HepG2 (cell line): ENCODE measurements around the gene INF2. TPM values are rescaled to one million over a fixed set of nuclear protein-coding genes. Genes with fewer than 3 reads are reported as not detected.
A peak's percentile ranks its signal among the peaks of the same experiment; 100 is the strongest.

Experiments used
- ATRX ChIP-seq: sonication (generic); formaldehyde crosslinking; IDR thresholded peaks from 2 replicates; pipeline ENCODE4 v1.4.0; 2020; ENCODE audit warnings: missing genetic modification reagents, borderline replicate concordance
- ETV5 ChIP-seq: IDR thresholded peaks from 2 replicates; pipeline ENCODE4 v1.6.1; 2018; ENCODE audit warnings: missing biosample characterization, missing genetic modification reagents, inconsistent platforms, borderline replicate concordance
- IRF2 ChIP-seq: IDR thresholded peaks from 2 replicates; pipeline ENCODE4 v1.6.1; 2018; ENCODE audit warnings: missing genetic modification reagents, missing compliant biosample characterization
- KAT7 ChIP-seq: IDR thresholded peaks from 2 replicates; pipeline ENCODE4 v1.6.1; 2018; ENCODE audit warnings: borderline replicate concordance, missing compliant biosample characterization
- KDM1A ChIP-seq: IDR thresholded peaks from 2 replicates; pipeline ENCODE4 v1.6.1; 2016; ENCODE audit warnings: missing compliant biosample characterization
- NONO ChIP-seq, 2 experiments: fragments of 450-650 bp in 1 of 2; sonication (generic) in 1 of 2; formaldehyde crosslinking in 1 of 2; IDR thresholded peaks in 1 of 2; conservative IDR thresholded peaks in 1 of 2; 2 replicates each; pipeline versions ENCODE4 v1.6.1 to v1.8.0; 2017 to 2022; ENCODE audit warnings: mild to moderate bottlenecking in 1 of 2, missing genetic modification reagents in 1 of 2, moderate library complexity in 1 of 2
- NR2F1 ChIP-seq, 2 experiments: fragments of 450-650 bp in 1 of 2; formaldehyde crosslinking in 1 of 2; IDR thresholded peaks; 2 replicates each; pipeline versions ENCODE4 v1.5.0 to v1.6.1; 2016 to 2020; ENCODE audit warnings: mild to moderate bottlenecking in 1 of 2, missing compliant biosample characterization in 1 of 2, missing genetic modification reagents in 1 of 2, moderate library complexity in 1 of 2
- SOX13 ChIP-seq, 3 experiments: fragments of 450-650 bp in 1 of 3; sonication (generic) in 1 of 3; formaldehyde crosslinking in 1 of 3; IDR thresholded peaks in 2 of 3; conservative IDR thresholded peaks in 1 of 3; 2 replicates each; pipeline versions ENCODE4 v1.5.0 to v1.6.1; 2016 to 2020; ENCODE audit warnings: antibody characterized with exemption in 1 of 3, mild to moderate bottlenecking in 1 of 3, missing compliant biosample characterization in 1 of 3, missing genetic modification reagents in 1 of 3, moderate library complexity in 1 of 3
- SP4 ChIP-seq: sonication (generic); formaldehyde crosslinking; IDR thresholded peaks from 2 replicates; pipeline ENCODE4 v1.8.1; 2023; ENCODE audit warnings: mild to moderate bottlenecking, missing genetic modification reagents
- TARDBP ChIP-seq: sonication (generic); formaldehyde crosslinking; IDR thresholded peaks from 2 replicates; pipeline ENCODE4 v1.8.0; 2022; ENCODE audit warnings: mild to moderate bottlenecking, missing genetic modification reagents
- ZNF121 ChIP-seq: sonication (generic); formaldehyde crosslinking; IDR thresholded peaks from 2 replicates; pipeline ENCODE4 v1.5.0; 2020; ENCODE audit warnings: mild to moderate bottlenecking, missing genetic modification reagents
- ZNF264 ChIP-seq: sonication (generic); formaldehyde crosslinking; IDR thresholded peaks from 2 replicates; pipeline ENCODE4 v1.4.0; 2020; ENCODE audit warnings: missing genetic modification reagents
- ZNF75D ChIP-seq: sonication (generic); formaldehyde crosslinking; IDR thresholded peaks from 2 replicates; pipeline ENCODE4 v1.8.1; 2023; ENCODE audit warnings: missing genetic modification reagents, mild to moderate bottlenecking, borderline replicate concordance
- ZNF792 ChIP-seq: IDR thresholded peaks from 2 replicates; pipeline ENCODE4 v1.6.1; 2016
- polyA plus RNA-seq, 8 experiments: library from polyadenylated mRNA; depleted of rRNA in 3 of 8; stranded (reverse) in 7 of 8; unstranded in 1 of 8; fragments of >200 nt; fragmentation: Illumina TruSeq in 4 of 8; extraction: Trizol in 4 of 8; gene quantifications; 2 replicates each; pipeline versions ENCODE4 v1.2.1 to v1.2.3, GENCODE V29; 2011 to 2016; ENCODE audit warnings: low read depth in 4 of 8, missing spikeins in 1 of 8, mixed read lengths in 1 of 8; ENCODE audit not compliant: insufficient read depth in 1 of 8
- total RNA-seq, 5 experiments: library from RNA; depleted of rRNA; stranded (reverse); fragments of >200 nt; fragmentation: Illumina TruSeq; extraction: Trizol; gene quantifications; 2 replicates each; pipeline ENCODE4 v1.2.3, GENCODE V29; 2016; ENCODE audit warnings: low read depth in 1 of 5
- TF ChIP-seq, protein P1 (sequence below): sonication (generic); formaldehyde crosslinking; IDR thresholded peaks from 2 replicates; pipeline ENCODE4 v1.4.0; 2020; ENCODE audit warnings: low read depth, mild to moderate bottlenecking, missing genetic modification reagents
- TF ChIP-seq, protein P2 (sequence below): sonication (generic); formaldehyde crosslinking; IDR thresholded peaks from 2 replicates; pipeline ENCODE4 v1.8.0; 2022; ENCODE audit warnings: mild to moderate bottlenecking, missing genetic modification reagents
- TF ChIP-seq, protein P3 (sequence below): IDR thresholded peaks from 2 replicates; pipeline ENCODE4 v1.6.1; 2018; ENCODE audit warnings: missing genetic modification reagents
- TF ChIP-seq, protein P4 (sequence below): sonication (generic); formaldehyde crosslinking; IDR thresholded peaks from 2 replicates; pipeline ENCODE4 v1.8.0; 2022; ENCODE audit warnings: missing genetic modification reagents, mild to moderate bottlenecking, inconsistent platforms, borderline replicate concordance

INF2 gene
- total and polyA plus RNA-seq, 2 of the 13 experiments (the other 11 are each of a cell fraction or from before 2014, with no cell fraction given) = 16.4 to 26.4 TPM

DNA sequence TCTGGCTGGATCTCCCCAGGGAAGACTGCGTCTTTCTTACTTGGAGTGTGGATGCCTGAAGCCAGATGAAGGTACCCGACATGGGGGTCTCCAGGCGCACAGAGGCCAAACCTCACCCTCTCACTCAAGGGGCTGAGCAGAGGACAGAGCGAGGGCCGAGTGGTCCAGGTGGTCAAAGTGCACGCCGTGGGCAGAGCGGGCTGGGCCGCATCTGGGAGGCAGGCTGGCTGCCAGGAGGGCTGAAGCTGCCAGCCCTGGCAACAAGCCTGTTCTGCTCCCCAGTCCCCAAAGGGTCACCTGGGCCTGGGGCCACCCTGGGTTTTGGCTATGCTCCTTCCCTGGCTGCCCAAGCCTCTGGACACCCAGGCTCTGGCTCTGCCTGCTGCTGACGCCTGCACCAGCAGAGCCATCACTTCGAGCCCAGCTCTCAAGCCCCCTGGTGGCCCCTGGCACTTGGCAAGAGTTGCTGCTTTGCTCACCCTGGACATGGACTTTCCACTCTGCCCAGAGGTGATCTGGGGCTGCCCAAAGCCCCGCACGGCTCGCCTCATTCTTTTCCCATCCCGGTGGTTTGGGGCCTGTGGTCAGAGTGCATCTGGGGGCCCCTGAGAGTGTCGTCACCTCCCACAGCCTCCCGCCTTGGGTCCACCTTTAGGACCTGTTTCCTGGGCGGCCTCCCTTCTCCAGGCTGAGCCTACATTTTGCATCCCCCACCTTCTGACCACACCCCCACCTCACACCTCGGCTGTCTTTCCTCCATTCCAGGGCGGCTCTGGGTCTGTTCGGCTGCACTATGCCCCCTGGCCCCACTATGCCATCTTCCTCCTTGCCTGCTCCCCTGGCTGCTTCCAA, 37.4 kb downstream of the INF2 start (continued):
- TF ChIP-seq NONO (IDR thresholded peaks at IDR 0.05) (no peak), NONO (CRISPR knock-in tag; conservative IDR thresholded peaks at IDR 0.05) (no peak), KDM1A (no peak), ETV5 (CRISPR knock-in tag) (no peak; the same call in 1 of the 2 replicates), IRF2 (CRISPR knock-in tag) (0 out of 2 replicates have a peak, but pooled peaks have one; percentile 62), SOX13 (IDR thresholded peaks at IDR 0.05) (no peak), SOX13 (CRISPR knock-in tag; conservative IDR thresholded peaks at IDR 0.05 in 1 of 2, IDR thresholded peaks at IDR 0.05 in 1 of 2) (0 out of 4 replicates have a peak, but pooled peaks of 1 of the 2 experiments have one; percentile 22), ATRX (CRISPR knock-in tag) (no peak), ZNF121 (CRISPR knock-in tag) (no peak), ZNF264 (peak; percentile 45; the same call in 1 of the 2 replicates), SP4 (0 out of 2 replicates have a peak, but pooled peaks have one; percentile 21), ZNF75D (CRISPR knock-in tag) (no peak), ZNF792 (CRISPR knock-in tag) (peak; percentile 39; the same call in 1 of the 2 replicates), TARDBP (0 out of 2 replicates have a peak, but pooled peaks have one; percentile 55), NR2F1 (CRISPR knock-in tag; IDR thresholded peaks at IDR 0.05) (no peak), KAT7 (CRISPR knock-in tag) (no peak)
- TF ChIP-seq, protein P1, sequence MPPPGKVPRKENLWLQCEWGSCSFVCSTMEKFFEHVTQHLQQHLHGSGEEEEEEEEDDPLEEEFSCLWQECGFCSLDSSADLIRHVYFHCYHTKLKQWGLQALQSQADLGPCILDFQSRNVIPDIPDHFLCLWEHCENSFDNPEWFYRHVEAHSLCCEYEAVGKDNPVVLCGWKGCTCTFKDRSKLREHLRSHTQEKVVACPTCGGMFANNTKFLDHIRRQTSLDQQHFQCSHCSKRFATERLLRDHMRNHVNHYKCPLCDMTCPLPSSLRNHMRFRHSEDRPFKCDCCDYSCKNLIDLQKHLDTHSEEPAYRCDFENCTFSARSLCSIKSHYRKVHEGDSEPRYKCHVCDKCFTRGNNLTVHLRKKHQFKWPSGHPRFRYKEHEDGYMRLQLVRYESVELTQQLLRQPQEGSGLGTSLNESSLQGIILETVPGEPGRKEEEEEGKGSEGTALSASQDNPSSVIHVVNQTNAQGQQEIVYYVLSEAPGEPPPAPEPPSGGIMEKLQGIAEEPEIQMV (CRISPR knock-in tag) = no peak
- TF ChIP-seq, protein P2, sequence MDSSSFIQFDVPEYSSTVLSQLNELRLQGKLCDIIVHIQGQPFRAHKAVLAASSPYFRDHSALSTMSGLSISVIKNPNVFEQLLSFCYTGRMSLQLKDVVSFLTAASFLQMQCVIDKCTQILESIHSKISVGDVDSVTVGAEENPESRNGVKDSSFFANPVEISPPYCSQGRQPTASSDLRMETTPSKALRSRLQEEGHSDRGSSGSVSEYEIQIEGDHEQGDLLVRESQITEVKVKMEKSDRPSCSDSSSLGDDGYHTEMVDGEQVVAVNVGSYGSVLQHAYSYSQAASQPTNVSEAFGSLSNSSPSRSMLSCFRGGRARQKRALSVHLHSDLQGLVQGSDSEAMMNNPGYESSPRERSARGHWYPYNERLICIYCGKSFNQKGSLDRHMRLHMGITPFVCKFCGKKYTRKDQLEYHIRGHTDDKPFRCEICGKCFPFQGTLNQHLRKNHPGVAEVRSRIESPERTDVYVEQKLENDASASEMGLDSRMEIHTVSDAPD (CRISPR knock-in tag) = no peak
- TF ChIP-seq, protein P3, sequence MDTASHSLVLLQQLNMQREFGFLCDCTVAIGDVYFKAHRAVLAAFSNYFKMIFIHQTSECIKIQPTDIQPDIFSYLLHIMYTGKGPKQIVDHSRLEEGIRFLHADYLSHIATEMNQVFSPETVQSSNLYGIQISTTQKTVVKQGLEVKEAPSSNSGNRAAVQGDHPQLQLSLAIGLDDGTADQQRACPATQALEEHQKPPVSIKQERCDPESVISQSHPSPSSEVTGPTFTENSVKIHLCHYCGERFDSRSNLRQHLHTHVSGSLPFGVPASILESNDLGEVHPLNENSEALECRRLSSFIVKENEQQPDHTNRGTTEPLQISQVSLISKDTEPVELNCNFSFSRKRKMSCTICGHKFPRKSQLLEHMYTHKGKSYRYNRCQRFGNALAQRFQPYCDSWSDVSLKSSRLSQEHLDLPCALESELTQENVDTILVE = no peak
- TF ChIP-seq, protein P4, sequence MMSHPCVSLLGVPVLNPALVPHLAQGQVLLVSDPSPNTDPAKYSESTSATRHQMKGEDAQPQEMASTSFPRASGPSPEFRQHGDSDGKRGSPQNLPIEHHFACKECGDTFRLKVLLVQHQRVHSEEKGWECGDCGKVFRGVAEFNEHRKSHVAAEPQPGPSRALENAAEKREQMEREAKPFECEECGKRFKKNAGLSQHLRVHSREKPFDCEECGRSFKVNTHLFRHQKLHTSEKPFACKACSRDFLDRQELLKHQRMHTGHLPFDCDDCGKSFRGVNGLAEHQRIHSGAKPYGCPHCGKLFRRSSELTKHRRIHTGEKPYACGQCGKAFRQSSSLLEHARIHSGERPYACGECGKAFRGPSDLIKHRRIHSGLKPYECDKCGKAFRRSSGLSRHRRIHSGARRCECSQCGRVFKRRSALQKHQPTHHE (CRISPR knock-in tag) = 0 out of 2 replicates have a peak, but pooled peaks have one; percentile 56
